HT-29 (cell line): ENCODE measurements around the gene KRT78. TPM values are rescaled to one million over a fixed set of nuclear protein-coding genes. Genes with fewer than 3 reads are reported as not detected.

Experiments used
- DNase-seq: peaks from one replicate; pipeline ENCODE4 v3.0.0-alpha.2; 2015; ENCODE audit warnings: low spot score
- total RNA-seq: library from RNA; depleted of rRNA; stranded (reverse); fragments of >200 nt; shearing (Covaris generic); gene quantifications from 2 replicates; pipeline ENCODE4 v1.2.3, GENCODE V29; 2014

KRT78 gene
- total RNA-seq, 1 experiment from 2014 or later: not detected

DNA sequence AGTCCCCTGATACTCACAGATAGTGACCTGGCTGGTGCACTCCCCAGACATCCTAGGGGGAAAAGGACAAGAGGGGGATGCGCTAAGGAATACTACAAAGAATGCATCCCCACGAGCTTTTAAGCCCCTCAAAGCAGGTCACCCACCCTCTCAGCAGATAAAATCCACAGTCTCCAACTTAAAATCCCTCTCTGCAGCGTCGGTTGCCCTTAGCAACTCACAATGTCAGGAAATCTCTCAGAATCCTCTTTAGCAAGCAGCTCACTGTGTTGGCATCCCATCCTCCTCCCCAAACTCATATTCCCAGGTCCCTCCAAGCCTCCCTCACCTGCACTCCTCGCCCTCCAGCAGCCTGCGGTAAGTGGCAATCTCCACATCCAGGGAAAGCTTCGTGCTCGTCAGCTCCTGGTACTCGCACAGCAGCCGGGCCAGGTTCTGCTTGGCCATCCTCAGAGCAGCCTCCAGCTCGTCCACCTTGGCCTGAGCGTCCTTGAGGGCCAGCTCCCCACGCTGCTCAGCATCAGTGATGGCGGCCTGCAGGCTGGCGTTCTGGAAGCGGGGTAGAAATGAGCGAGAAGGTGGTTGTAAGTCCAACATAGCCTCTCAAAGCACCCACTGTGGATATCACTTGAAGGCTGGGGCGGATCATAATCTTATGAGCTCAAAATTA is 9.2 kb downstream of the KRT78 start:
- no peak for DNase-seq

DNA sequence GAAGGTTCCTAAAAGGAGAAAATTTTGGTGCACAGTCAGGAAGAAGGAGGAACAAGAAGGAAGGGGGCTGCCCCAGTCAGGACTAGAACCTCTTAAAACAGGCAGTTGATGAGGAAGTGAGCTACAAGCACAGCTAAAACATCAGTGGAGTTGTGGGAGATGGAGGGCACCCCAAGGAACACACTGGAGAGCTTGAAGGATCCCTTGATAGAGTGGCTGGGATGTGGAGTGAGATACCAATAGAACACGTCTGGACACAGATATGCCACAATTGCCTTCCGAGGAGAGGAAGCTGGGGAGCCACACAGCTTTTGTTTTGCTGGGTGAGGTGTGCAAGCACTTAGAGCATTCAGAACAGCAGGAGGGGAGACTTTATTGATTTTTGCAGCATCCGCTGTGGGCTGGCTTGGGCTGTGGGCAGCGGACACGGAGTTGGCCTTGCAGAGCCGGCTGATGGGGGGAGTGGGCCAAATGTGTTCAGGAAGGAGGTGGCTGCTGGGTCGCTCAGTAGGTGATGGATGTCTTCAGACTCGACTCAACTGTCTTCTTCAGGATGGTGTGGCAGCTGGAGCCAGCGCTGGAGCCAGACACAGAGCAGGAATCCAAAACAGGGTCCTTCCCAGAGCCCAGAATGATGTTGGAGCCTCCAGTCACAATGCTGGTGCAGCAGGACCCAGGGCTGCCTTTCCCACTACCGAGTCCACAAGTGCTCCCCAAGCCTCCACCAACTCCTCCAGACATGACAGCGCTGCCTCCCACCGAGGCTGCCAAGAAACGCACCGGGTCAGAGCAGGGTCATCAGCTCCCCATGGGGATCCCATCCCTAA is 10.0 kb downstream of the KRT78 start:
- no peak for DNase-seq

DNA sequence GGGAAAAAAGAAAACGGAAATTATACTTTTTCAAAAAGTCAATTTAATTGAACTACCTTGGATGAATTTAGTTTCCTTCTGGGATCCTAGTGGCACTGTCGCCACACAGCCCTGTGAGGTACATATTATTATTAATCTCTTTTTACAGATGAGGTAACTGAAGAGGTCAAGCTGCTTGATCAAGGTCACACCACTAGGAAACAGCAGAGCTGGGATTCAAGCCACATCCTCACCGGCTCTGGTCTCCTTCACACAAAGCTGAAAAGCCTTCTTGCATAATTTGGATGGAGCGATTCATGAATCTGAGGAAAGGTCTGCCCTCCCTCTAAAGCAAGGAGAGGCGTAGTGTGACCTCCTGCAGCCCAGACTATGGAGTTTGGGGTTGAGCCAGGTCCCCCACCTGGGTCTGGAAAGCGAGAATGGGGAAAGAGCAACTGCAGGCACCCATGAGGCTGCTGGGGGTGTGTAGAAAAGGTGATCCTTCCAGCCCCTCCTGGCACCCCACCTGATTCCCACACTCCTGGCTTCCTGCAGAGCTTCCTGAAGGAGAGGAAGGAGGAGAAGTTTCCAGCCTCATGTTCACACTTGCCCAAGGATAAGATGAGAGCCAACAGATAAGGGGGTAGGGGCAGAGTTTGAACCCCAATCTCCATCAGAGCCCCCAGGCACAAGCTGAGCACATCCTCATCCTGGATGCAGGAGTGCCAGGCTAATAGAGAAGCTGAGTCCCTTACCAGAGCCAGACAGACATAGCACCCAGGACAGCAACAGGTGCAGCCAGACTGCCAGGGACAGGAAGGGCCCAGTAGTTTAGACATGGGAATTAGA is 10.8 kb downstream of the KRT78 start:
- DNase-seq: no peak

DNA sequence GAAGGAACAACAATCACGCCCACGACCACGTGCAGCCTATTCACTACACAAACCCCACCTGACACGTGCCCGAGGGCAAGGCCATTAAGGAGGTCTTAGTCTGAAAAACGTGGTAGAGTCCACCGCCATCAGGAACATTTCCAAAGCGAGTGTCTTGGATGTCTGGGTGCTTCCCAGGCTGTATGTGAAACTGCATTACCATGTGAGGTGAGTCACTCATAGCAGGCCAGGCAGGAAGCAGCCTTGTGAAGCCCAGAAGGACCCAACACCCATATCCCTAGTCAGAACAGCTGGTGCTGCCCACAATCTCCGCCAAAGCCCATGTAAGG is 11.4 kb downstream of the KRT78 start:
- DNase-seq: no peak

DNA sequence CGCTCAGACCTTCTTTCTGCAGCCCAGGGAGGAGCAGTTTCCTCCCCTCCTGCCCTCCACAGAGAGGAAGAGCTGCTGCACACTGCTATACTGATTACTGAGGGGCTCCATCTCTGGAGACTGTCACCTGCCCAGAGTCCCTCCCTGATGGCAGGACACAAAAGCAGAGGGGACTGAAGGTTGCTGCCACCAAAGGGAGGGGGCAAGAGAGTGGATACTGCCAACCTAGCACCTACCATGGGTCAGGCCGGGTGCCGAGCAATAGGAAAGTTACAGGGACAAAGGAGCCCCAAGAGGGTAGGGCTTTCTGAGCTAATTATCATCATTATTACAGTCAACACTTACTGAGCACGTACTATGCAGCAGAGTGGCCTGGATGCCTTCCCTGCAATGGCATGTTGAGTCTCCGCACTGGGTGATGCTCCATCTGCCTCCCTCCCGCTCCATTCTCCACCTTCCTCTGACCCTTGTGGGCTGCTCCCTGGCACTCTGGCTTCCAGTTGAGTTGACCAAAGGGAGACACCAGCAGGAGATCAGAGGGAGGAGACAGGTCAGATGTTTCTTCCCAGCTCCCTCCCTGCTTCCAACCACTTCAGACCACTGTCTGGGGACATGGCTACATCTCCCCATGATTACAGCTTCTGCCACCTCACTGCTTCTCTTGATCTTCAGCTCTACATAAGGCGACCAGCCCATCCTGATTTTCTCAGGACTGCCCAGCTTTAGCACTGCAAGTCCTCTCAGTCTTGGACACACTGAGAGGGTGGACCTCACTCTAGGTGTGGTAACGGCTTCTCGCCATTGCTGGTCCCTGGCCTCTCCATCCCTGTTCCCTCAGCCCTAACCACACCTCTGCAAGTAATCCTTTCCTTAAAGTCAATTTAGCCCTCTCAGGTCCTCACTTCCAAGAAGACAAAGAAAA is 12.0 kb downstream of the KRT78 start:
- no peak for DNase-seq

DNA sequence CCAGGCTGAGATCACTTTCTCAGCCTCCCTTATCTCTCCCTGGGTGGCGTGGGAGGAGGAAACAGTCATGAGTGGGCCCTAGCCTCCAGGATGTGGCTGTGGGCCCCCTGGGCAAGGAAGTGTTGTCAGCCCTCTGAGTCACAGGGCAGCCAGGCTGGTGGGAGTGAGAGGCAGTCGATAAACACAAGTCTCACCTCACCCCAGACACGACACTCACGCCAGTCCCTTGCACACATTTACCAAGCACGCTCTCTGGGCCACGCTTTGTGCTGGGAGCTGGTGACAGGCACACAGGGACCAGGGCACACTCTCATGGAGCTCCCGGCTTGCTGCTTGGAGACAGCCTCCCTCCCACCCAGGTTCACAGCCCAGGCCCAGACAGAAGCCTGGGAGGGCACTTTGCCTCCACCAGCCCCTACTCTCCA is 12.7 kb downstream of the KRT78 start:
- no peak for DNase-seq

DNA sequence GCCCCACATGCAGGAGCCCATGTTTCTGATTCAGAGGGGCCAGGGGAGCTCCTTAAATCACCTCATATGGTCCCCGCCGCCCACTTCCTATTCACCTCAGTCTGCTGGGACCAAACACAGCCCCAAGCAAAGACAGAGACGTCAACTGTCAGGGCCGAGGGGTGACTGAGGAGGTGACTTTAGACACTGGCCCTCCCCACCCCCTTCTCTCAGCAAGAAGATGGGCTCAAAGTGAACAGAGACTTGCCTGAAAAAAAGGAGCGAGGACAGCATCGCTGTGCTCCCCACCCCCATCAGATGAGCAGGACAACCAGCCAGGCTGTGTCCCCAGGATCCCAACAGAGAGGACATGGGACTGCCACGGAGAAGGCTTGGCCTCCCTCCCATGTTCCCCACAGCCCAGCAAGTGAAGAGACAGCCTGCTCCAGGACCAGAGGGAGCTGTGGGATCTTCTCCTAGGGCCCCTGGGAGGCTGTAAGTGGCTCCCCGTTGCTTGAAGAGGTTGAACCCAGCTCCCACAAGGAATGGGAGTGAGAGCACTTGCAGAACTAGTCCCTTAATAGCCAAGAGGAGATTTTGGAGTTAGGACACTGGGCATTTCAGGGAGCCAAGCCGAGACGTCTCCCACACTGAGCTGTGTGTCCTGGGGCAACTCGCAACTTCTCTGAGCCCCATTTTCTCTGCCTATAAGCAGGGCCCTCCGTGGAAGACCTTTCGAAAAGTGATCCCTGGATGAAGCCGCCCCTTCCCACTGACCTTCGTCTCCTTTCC is 13.3 kb downstream of the KRT78 start:
- DNase-seq: no peak

DNA sequence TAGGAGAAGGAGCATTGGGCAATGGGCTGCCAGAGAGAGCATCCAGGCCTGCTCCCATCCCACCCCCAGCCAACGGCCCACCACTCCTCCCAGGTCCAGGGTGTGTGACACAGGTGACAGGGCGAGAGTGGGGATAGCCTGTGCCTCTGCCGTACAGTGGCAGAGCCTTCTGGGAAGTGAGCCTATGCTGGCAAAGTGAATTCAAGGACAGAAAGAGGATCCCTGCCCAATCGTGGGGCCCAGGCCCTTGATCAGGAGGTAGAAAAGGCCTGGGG is 14.1 kb downstream of the KRT78 start:
- no peak for DNase-seq

DNA sequence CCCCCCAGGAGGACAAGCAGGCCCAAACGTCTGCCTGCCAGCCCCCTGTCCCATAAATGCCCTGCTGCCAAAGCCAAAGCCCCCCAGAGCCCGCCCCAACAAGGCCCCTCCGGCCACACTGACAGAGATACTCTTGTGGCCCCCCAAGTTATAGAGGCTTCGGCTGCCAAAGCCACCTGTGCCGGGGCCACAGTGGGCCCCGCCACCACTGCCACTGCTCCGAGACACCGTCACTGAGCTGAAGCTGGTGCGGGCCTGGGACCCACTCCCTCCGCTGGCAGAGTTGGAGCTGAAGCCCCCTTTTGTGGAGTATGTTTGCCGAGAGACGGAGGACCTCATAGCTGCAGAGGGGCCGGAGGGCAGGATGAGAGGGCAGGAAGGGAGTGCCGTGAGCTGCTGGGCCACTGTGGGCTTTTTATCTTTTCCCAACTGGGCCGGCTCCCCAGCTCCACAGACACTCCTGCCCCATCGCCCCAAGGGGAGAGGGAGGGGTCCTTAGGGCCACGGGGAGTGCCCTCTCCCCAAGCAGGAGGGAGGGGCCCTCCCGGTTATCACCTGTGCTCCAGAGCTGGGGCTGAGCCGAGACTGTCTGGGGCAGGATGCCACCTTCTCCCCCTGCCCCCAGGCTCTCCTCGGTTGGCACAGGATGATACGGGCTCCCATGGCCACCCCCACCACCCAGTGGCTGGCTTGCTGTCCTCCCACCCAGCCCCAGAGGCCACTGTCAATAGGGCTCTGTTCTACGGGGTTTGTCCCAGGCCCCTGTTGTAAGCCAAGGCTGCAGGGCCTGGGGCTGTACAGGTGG is 14.7 kb downstream of the KRT78 start, which contains the start of gene KRT79:
KRT79 (minus strand) TSS at position 390 of the 805 bp plus-strand sequence; CDS start at position 339, 51 bp downstream.
- DNase-seq: no peak

DNA sequence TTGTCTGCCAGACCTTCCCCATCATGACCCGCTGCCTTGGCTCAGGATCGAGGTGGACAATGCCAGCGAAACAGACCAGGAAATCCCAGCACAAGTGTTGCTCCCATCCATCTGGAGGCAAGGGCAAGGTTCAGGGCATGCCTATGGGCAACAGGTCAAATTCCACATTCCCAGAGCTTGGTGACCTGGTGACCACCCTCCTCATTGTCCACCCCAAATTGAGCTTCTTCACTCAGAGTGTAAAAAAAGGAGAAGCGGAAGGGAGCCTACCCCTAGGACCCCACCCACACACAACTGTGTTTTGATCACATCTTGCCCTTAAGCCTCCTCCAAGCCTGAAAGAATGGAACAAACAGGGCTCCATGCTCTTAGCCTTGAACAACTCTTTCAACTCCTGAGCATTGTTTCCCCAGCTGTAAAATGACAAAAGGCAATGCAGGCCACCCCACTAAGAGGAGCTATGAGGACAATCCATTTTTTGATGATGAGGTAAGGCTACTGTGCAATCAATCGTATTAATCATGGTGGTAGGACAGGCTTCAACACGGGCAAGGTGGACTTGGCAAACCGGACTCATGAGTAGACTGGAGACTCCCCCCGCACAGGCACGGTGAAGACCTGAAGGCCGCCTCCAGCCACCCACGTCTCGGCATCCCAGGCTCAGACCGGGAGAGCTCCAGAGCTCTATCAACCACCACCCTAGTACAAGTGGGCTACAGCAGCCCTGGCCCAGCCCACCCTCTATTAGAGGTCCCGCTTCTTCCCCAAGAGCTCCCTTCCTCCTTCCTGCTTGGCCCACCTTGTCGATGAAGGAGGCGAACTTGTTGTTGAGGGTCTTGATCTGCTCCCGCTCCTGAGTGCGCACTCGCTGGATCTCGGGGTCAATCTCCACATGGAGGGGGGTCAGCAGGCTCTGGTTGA is 15.5 kb downstream of the KRT78 start:
- DNase-seq: no peak

DNA sequence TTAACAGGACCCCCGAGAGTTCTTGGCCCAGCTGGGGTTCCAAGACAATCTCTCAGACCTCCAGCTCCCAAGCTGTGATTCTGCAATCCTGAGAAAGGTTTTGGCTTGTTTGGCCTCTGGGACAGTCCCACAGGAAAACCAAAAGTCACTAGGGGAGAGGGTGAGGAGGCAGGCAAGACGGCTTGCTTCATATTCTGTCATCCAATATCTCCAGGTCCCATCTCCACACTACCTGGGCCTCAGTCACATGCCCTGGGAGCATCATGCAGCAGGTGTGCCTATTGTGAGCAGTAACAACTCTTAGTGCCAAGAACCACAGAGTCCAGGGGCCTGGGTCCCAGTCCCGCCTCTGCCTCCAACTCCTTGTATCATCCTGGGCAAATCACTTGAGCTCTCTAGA is 16.3 kb downstream of the KRT78 start:
- DNase-seq: no peak

DNA sequence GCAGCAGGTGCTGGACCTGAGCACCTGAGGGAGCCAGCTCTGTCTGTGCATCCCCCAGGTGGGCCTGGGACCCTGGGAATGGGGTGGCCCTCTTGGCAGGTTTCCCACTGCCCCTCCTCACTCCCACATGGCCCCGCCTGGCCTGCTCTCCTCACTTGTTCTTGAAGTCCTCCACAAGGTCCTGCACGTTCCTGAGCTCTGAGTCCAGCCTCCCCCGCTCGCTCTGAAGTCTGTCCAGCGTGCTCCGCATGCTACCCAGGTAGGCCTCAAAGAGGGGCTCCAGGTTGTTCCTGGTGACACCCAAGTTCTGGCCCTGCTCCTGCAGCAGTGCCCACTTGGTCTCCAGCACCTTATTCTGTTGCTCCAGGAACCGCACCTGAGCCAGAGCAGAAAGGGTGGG is 17.5 kb downstream of the KRT78 start:
- no peak for DNase-seq

DNA sequence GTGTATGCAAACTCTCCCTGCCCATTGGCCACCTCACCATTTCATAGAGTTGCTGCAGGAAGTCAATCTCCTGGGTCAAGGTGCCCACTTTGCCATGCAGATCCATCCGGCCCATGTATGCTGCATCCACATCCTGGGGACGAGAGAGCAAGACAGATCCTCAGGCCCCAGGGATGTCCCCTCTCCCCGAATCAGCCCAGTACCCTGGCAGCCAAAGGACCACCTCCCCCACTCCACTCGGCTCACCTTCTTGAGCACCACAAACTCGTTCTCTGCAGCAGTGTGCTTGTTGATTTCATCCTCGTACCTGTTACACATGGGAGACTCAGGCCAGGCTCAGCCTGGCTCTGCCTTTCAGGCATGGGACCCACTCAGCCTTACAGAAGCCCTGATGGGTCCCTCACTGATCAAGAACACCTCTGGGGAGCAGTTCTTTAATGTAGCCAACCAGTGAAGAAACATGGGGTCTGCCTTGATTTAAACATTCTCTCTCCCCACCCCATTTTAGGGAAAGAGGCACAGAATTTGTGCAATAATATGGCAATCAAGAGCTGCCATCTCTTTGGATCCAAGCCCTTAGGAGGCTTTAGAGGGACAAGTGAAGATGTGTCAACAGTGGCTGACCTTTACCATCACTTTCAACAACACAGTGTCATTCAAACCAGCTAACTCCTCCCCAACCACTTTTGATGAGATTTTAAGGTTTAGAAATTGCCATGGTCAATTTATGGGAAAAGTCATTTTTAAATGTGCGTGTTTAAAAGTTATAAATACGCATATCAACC is 18.6 kb downstream of the KRT78 start:
- DNase-seq: no peak

DNA sequence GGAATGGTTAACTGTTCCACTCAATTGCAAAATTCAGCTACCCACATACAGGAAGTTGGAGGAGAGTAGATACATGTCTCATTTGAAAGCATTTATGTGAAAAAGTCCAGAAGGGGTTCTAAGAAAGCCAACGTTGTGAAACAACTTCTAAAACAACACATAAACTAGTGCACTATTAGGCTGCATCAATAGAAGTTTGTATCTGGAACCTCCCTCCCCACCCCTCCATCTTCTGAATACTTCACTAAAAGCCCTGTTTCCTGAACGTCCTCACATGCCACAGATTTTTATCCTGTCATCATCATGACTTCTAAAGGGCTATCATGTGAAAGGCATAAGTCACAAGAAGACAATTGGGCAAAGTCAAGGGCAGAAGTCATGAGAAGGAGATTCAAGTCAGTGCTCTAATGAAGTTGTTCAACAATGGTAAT is 20.2 kb downstream of the KRT78 start:
- no peak for DNase-seq

DNA sequence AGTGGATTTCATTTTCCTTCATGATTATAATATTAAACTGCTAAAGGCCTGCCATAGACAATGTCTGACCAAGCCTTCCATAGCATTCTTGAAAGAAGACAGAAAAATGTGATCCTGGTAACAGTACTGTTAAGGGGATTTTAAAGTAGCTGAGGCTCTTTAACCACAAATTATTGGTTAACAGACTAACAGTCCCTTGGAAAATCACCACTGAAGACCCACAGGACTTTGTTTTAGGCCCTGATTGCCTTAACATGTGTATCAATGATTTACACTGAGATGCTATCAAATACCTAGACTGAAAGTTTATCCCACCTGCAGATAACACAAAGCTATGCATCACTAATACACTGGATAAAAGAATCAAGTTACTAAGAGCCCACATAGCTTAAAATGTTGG is 20.6 kb downstream of the KRT78 start:
- DNase-seq: no peak

DNA sequence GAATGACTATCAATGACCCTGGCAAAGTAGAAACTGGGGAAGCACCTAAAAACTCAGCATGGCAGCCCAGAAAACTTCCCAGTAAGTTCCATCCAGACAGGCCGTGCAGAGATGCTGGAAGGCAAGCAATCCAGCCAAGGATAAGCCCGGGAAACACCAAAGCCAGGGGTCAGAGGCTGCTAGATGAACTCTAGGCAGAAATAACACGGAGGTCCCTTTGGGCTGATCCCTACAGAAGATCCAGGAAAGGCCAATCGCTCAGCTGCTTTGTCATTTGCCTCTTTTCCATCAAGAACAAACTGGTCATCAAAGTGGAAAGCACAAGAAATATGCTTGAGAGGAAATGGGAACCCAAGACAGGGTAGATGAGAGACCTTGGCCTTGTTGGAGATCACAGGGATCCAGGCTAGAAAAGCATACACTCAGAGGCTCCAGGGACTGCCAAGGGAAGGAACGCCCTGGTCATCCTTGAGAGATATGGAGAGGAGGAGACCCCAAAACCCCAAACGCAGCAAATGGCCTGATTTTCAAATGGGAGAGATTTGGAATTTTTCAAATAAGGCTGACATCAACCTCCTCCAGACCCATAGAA is 21.2 kb downstream of the KRT78 start:
- DNase-seq: no peak
